ENCODE results near the gene SNCG. TPM values are rescaled to one million over a fixed set of nuclear protein-coding genes. Genes with fewer than 3 reads are reported as not detected.
"Not testable (repeated sequence)": the region's sequence is repeated elsewhere in the genome, so short reads cannot be mapped to it uniquely, and the experiment has no call there.

SNCG gene
- not detected for polyA plus RNA-seq (2012; ENCODE audit: insufficient read depth, insufficient read length)

GRCh38 chr10:86958116-86958900 lies at the start of gene SNCG:
TSS of gene SNCG (plus strand) at chr10:86958599. CDS start at chr10:86958698, 99 bp downstream.
- DNase-seq (ENCODE audit: low read depth, low spot score) = no peak
- no peak within 1 kb of the TSS for H3K4me3 ChIP-seq (ENCODE audit: low read length)

- no peak overlapping the region for H3K4me3 ChIP-seq (ENCODE audit: low read length)
- no peak for DNase-seq (ENCODE audit: low read depth, low spot score)
Measured at GRCh38 chr10:86914734-86915133, 43.7 kb upstream of the SNCG start.

- no peak overlapping the region for H3K4me3 ChIP-seq (ENCODE audit: low read length)
Measured at GRCh38 chr10:86918022-86918471, 40.4 kb upstream of the SNCG start.

GRCh38 chr10:86922553-86922961 lies 35.8 kb upstream of the SNCG start:
- no peak for DNase-seq (ENCODE audit: low read depth, low spot score)
- no peak overlapping the region for H3K4me3 ChIP-seq (ENCODE audit: low read length)

More at GRCh38 chr10:86918022-86918471, 40.4 kb upstream of the SNCG start:
- DNase-seq (ENCODE audit: low read depth, low spot score) = no peak

GRCh38 chr10:86929468-86930380 lies 28.7 kb upstream of the SNCG start:
- no peak for DNase-seq (ENCODE audit: low read depth, low spot score)
- H3K4me3 ChIP-seq (ENCODE audit: low read length) = no peak overlapping the region

GRCh38 chr10:86931872-86932271 lies 26.5 kb upstream of the SNCG start:
- DNase-seq (ENCODE audit: low read depth, low spot score) = no peak

GRCh38 chr10:86932674-86933073 lies 25.7 kb upstream of the SNCG start:
- no peak overlapping the region for H3K4me3 ChIP-seq (ENCODE audit: low read length)
- DNase-seq (ENCODE audit: low read depth, low spot score) = no peak

More at GRCh38 chr10:86931872-86932271, 26.5 kb upstream of the SNCG start:
- no peak overlapping the region for H3K4me3 ChIP-seq (ENCODE audit: low read length)

- not testable (repeated sequence) for H3K4me3 ChIP-seq (ENCODE audit: low read length); DNase-seq (ENCODE audit: low read depth, low spot score)
Measured at GRCh38 chr10:86934162-86934711, 24.2 kb upstream of the SNCG start.

- H3K4me3 ChIP-seq (ENCODE audit: low read length) = no peak overlapping the region
- no peak for DNase-seq (ENCODE audit: low read depth, low spot score)
Measured at GRCh38 chr10:86936661-86937501, 21.5 kb upstream of the SNCG start.

GRCh38 chr10:86937502-86938154 lies 20.8 kb upstream of the SNCG start:
- H3K4me3 ChIP-seq (ENCODE audit: low read length) = no peak overlapping the region
- DNase-seq (ENCODE audit: low read depth, low spot score) = no peak

- DNase-seq (ENCODE audit: low read depth, low spot score) = no peak
- H3K4me3 ChIP-seq (ENCODE audit: low read length) = no peak overlapping the region
Measured at GRCh38 chr10:86938260-86938659, 20.1 kb upstream of the SNCG start.

GRCh38 chr10:86940076-86940475 lies 18.3 kb upstream of the SNCG start:
- not testable (repeated sequence) for DNase-seq (ENCODE audit: low read depth, low spot score); H3K4me3 ChIP-seq (ENCODE audit: low read length)

GRCh38 chr10:86940677-86941076 lies 17.7 kb upstream of the SNCG start:
- DNase-seq (ENCODE audit: low read depth, low spot score) = no peak
- H3K4me3 ChIP-seq (ENCODE audit: low read length) = no peak overlapping the region

- H3K4me3 ChIP-seq (ENCODE audit: low read length) = no peak overlapping the region
- no peak for DNase-seq (ENCODE audit: low read depth, low spot score)
Measured at GRCh38 chr10:86941426-86941825, 17.0 kb upstream of the SNCG start.

- DNase-seq (ENCODE audit: low read depth, low spot score) = no peak
- no peak overlapping the region for H3K4me3 ChIP-seq (ENCODE audit: low read length)
Measured at GRCh38 chr10:86941991-86942421, 16.4 kb upstream of the SNCG start.

GRCh38 chr10:86942441-86943315 lies 15.7 kb upstream of the SNCG start:
- H3K4me3 ChIP-seq (ENCODE audit: low read length) = no peak overlapping the region
- DNase-seq (ENCODE audit: low read depth, low spot score) = no peak

- H3K4me3 ChIP-seq (ENCODE audit: low read length) = no peak overlapping the region
- no peak for DNase-seq (ENCODE audit: low read depth, low spot score)
Measured at GRCh38 chr10:86943316-86944030, 14.9 kb upstream of the SNCG start.

Data from Jurkat, Clone E6-1 (cell line).